ENCODE measurements around the gene TM9SF4.

The TM9SF4 gene

DNA sequence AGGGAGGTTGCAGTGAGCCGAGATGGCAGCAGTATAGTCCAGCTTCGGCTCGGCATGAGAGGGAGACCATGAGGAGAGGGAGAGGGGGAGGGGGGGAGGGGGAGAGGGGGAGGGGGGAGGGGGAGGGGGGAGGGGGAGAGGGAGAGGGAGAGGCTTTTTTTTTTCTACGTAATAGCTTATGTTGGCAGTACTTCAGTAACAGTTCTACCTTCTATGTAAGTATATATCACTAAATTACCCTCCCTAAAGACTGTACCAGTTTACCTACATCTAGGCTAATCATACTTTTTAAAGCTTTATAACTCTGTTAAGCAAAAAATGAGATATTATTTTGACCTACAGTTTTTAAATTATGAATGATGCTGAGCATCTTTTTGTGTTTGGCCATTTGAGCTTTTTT is 13.6 kb downstream of the TM9SF4 start:
- no peak overlapping the region for H3K4me3 ChIP-seq (ENCODE audit: low read depth, low read length)
- TF ChIP-seq, protein P1, sequence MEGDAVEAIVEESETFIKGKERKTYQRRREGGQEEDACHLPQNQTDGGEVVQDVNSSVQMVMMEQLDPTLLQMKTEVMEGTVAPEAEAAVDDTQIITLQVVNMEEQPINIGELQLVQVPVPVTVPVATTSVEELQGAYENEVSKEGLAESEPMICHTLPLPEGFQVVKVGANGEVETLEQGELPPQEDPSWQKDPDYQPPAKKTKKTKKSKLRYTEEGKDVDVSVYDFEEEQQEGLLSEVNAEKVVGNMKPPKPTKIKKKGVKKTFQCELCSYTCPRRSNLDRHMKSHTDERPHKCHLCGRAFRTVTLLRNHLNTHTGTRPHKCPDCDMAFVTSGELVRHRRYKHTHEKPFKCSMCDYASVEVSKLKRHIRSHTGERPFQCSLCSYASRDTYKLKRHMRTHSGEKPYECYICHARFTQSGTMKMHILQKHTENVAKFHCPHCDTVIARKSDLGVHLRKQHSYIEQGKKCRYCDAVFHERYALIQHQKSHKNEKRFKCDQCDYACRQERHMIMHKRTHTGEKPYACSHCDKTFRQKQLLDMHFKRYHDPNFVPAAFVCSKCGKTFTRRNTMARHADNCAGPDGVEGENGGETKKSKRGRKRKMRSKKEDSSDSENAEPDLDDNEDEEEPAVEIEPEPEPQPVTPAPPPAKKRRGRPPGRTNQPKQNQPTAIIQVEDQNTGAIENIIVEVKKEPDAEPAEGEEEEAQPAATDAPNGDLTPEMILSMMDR (IDR thresholded peaks at IDR 0.05; ENCODE audit: low read depth, low read length): no peak

DNA sequence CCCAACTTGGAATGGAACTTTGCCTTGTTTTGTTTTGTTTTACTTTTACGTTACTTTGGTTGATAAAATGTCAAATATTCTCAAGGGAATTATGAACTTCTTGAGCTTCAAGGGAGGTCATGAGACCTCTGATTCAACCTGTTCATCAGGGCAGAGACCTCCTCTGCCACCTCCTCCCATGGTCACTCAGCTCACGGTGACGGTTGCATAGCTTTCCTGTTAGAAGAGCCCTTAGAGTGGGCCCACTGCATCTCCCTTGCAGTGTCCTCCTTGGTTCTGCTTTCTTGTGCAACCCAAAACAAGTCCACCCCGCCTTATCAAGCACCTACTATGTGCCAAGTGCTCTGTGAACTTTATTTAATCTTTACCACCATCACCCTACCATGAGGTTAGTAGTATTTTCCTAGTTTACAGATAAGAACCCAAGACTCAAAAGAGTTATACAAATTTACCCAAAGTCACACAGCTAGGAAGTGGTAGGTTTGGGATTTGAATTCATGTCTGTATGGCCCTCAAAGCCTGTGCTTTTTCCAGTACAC is 15.5 kb downstream of the TM9SF4 start:
- TF ChIP-seq, protein P1 (IDR thresholded peaks at IDR 0.05; ENCODE audit: low read depth, low read length): no peak
- no peak overlapping the region for H3K4me3 ChIP-seq (ENCODE audit: low read depth, low read length)

DNA sequence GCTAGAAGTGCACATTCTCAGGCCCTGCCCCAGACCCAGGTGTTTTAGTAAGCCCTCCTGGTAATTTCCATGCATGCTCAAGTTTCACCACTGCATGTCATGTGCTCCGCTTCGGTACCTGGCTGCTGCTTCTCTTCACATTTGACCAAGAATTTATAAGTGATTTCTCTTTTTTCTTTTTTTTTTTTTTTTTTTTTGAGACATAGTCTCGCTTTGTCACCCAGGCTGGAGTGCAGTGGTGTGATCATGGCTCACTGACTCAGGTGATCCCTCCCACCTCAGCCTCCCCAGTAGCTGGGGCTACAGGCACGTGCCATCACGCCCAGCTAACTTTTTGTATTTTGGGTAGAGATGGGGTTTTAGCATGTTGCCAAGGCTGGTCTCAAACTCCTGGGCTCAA is 16.0 kb downstream of the TM9SF4 start:
- no peak overlapping the region for H3K4me3 ChIP-seq (ENCODE audit: low read depth, low read length)
- TF ChIP-seq, protein P1 (IDR thresholded peaks at IDR 0.05; ENCODE audit: low read depth, low read length): no peak

DNA sequence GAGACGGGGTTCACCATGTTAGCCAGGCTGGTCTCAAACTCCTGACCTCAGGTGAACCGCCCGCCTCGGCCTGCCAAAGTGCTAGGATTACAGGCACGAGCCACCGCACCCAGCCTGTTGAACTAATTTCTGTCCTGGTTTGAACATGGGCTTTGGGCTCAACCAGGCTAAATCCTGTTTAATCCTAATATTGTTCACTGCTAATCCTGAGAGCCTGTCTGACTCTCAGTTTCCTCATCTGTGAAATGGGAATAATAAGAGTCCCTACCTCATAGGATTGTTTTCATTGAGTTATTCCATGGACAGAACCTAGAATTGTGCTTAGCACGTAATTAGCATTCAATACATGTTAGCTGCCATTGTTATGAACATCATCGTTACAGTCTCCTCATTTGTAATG is 17.4 kb downstream of the TM9SF4 start:
- TF ChIP-seq, protein P1 (IDR thresholded peaks at IDR 0.05; ENCODE audit: low read depth, low read length): no peak

DNA sequence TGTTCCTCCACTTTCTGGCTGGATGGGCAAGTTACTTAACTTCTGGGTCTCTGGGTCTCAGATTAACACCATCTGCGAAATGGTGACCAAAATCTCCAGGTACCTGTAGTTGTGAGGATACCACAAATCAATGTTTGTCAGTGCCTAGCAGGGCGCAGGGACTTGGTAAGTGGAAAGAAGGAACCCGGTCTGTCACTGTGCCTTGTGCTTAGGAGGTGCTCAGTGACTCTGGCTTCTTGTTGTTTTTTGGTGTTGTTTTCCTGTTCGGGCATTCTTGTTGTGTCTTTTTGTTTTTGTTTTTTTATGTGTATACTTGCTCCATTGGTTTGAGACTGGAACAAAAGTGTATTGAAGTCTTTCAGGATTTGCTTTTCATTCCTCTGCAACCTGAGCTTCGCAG is 17.8 kb downstream of the TM9SF4 start:
- H3K4me3 ChIP-seq (ENCODE audit: low read depth, low read length): no peak overlapping the region
- TF ChIP-seq, protein P1 (IDR thresholded peaks at IDR 0.05; ENCODE audit: low read depth, low read length): no peak

More for the DNA sequence above, 17.4 kb downstream of the TM9SF4 start:
- no peak overlapping the region for H3K4me3 ChIP-seq (ENCODE audit: low read depth, low read length)

DNA sequence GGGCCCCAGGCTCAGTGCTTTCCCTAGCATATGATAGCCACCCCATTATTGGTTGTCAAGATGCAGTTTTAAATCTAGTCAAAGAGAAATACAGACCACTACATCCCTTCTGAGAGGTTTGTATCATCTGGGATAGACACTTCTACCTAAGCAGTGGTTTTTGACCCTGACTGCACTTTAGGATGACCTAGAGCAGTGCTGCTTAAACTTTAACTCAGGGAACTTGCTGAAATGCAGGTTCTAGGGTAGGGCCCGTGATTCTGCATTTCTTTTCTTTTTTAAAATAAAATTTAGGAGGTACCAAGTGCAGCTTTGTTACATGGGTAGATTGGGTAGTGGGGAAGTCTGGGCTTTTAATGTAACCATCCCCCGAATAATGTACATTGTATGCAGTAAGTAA is 18.7 kb downstream of the TM9SF4 start:
- no peak overlapping the region for H3K4me3 ChIP-seq (ENCODE audit: low read depth, low read length)
- TF ChIP-seq, protein P1 (IDR thresholded peaks at IDR 0.05; ENCODE audit: low read depth, low read length): no peak

DNA sequence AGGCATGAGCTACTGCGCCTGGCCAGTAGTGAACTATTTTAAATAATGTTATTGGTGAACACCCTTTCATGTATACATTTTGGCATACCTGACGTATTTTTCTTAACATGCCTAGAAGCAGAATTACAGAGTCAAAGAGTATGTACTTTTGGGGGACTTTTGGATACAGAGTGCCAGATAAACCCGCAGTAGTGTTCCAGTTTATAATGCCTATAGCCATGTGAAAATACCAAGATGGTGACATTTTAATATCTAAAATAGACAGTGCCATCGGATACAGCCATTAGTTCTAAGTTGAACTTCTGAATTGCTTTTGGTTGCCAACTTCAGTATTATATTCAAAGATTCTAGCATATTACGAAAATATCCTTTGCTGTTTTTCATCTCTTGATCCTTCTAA is 20.3 kb downstream of the TM9SF4 start:
- TF ChIP-seq, protein P1 (IDR thresholded peaks at IDR 0.05; ENCODE audit: low read depth, low read length): no peak
- no peak overlapping the region for H3K4me3 ChIP-seq (ENCODE audit: low read depth, low read length)

Measured in WI38 (cell line).